Caki2 (cell line): Measurements from ENCODE around the gene MMP24OS. TPM values are rescaled to one million over a fixed set of nuclear protein-coding genes. Genes with fewer than 3 reads are reported as not detected.
A peak's percentile ranks its signal among the peaks of the same experiment; 100 is the strongest.
"Not testable (repeated sequence)": the region's sequence is repeated elsewhere in the genome, so short reads cannot be mapped to it uniquely, and the experiment has no call there.

Experiments
- DNase-seq: peaks from one replicate; pipeline ENCODE4 v3.0.0-alpha.2; 2015; ENCODE audit warnings: low read depth
- in situ Hi-C: cut with HindIII; loops from 2 replicates; pipeline ENCODE4 v1.10.0; 2016; ENCODE audit warnings: low sequenced_read_pairs, low pct_unique_long_range_greater_than_20kb, mixed read lengths
- total RNA-seq: library from RNA; depleted of rRNA; stranded (reverse); fragments of >200 nt; shearing (Covaris generic); gene quantifications from 2 replicates; pipeline ENCODE4 v1.2.3, GENCODE V29; 2014; ENCODE audit warnings: low replicate concordance; rRNA removed

MMP24OS gene
- total RNA-seq = 9.0 and 16.5 TPM in 2 replicates

- peak; percentile 94 for DNase-seq
- in situ Hi-C loops = no loop called here
Measured at GRCh38 chr20:35277531-35278395, at the start of gene MMP24OS. Gene MMP24OS (minus strand): TSS chr20:35278122. CDS start chr20:35277929, 193 bp downstream.

- DNase-seq = peak; percentile 92
- in situ Hi-C loops = no loop called here
Measured at GRCh38 chr20:35327074-35327976, 49.4 kb upstream of the MMP24OS start.

DNA sequence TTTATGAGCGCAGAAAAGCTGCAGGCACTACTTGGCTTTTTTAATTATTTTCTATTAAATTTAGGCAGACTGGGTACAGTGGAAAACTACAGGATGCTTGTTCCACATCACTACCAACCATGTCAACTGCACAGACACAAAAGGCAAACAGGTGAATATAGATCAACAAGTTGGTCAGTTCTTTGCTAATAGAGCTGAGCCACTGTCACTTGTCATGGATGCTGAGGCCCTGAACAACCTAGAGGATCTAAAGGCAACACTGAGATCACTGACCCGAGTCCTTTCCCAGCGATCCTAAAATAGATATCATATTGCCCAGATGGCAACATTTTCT is 48.8 kb upstream of the MMP24OS start:
- DNase-seq = no peak
- in situ Hi-C loops = no loop called here

GRCh38 chr20:35326021-35326739 is 48.3 kb upstream of the MMP24OS start:
- in situ Hi-C loops = no loop called here

DNA sequence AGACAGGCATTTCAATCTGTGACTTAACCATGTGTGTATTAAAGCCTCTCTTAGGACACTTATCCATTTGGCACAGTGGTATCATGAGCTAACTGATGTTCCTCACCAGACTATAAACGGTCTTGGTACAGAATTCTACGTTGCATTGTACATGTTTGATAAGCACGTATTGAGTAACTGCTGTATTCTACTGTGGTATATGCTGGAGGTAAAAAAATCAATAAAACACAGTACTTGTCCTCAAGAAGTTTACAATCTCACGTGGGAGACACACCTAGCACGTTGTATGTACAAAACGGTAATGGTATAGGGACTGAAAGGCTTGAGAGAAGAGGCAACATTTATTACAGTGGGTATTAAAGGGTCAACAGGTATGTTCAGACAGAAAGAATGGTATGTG is 47.5 kb upstream of the MMP24OS start:
- DNase-seq = no peak
- in situ Hi-C loops = no loop called here

More at GRCh38 chr20:35326021-35326739, 48.3 kb upstream of the MMP24OS start:
- DNase-seq = no peak

DNA sequence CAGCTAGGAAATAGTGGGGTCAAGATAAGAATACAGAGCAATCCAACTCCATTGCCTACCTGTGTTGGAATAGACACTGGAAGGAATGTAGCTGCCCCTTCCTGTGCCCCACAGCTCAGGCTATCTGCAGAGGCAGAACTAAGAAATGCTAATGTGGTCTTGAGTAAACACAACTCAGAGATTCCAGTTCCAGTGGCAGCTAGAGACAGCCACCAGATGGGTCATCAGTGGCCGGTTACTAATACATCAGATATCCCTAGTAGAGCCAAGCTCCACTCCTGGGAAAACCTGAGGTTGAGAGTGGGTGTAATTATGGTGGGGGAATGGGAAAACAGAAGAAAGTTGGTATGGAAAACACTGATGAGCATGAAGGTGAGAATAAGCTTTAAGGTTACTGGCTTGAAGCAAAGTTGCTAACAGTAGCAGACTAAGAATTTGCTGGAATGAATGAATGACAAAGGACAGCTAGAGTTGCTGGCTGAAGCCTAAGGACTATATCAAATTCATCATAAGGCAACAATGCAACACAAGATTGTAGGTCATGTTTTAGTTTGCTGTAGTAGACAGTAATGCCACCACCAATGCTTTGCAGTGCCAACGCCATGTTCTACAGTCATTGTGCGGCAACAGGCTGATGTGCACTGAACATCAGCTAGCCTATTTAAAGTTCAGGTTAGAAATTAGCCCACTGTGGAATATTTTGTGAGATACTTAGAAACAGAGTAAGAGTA is 42.6 kb upstream of the MMP24OS start:
- peak; percentile 83 for DNase-seq
- in situ Hi-C loops = no loop called here

GRCh38 chr20:35319871-35320197 is 41.9 kb upstream of the MMP24OS start:
- in situ Hi-C loops = no loop called here
- DNase-seq = peak; percentile 68

GRCh38 chr20:35319192-35319870 is 41.4 kb upstream of the MMP24OS start:
- DNase-seq = peak; percentile 60
- in situ Hi-C loops = no loop called here

DNA sequence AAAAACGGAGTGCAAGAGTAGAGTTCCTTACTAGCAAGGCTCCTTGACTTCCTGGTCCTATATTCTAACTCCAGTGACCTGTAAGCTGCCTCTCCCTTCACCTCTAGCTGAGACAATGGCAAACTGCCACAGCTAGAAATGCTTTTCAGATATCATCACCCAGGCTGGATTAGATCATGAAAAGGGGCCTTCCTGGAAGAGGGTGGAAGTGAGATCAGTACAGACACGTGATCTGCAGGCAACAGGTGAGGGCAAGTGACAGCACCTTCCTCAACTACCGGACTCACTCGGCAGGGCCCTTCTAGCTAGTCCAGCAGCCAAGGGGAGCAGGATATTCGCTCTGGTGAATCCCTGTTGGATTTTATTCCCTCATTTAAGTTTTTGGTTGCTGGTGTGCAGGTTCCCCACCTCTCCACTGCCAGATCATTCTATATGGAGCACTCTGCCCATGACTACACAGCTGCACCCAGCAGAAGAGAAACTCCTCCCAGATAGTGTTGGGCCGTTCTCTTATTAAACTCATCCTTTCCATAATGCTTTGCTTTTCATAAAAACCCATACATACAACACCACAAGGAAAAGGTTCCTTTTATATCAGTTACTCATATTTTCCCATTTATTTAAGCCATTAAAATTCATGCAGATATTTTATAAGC is 40.7 kb upstream of the MMP24OS start:
- peak; percentile 97 for DNase-seq
- in situ Hi-C loops = no loop called here

DNA sequence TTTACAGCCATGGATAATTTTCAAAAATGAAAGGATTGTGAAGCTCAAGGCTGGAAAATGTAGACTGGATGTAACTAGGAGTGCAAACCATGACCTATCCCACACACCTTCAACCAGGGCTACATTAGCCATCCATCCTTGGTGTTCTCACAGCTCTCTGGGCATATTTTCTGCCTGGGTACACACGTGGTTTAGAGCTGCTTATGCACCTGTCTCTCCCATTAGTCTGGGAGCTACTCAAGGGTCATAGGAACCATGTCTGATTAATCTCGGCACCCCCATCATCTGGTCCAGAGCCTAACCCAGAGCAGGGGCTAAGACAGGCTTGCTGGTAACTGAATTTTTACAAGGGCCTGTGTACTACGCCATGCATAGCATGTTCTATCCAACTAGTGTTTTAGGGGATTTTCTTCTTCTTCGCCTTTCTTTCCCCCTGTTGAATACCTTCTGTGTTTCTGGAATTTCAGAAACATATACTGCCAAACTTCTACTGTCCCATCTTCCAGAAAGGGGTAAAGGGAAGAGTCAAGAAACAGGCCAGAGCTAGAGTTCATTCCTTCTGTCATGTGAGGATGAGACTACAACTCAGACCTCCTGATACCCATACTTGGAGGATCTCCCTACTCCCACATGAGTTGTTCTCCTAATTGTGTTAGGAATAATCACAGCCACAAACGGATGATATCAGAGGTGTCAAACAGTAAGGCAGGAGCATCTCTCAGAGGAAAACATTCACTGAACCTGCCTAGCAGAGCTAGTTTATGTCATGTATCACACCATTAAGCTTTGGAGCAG is 39.7 kb upstream of the MMP24OS start:
- no peak for DNase-seq
- in situ Hi-C loops = no loop called here

DNA sequence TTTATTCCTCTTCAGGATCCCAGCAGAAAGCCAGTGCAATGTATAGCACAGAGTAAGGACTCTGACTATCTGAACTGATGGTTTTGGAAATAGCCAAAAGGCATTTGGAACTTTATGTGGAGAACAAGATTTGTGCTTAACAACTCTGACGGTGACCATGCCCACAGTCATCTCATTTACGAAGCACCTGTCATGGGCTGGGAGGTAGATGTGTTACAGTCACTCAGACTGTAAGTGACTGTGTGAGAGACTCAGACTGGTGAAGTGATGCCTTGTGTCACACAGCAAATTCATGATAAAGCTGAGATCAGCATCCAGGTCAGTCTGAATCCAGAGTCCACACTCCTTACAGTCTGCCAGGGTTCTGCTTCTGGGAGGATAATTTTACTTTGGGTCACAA is 38.2 kb upstream of the MMP24OS start:
- in situ Hi-C loops = no loop called here
- DNase-seq = no peak

GRCh38 chr20:35315632-35316020 is 37.7 kb upstream of the MMP24OS start:
- in situ Hi-C loops = not testable (repeated sequence)

DNA sequence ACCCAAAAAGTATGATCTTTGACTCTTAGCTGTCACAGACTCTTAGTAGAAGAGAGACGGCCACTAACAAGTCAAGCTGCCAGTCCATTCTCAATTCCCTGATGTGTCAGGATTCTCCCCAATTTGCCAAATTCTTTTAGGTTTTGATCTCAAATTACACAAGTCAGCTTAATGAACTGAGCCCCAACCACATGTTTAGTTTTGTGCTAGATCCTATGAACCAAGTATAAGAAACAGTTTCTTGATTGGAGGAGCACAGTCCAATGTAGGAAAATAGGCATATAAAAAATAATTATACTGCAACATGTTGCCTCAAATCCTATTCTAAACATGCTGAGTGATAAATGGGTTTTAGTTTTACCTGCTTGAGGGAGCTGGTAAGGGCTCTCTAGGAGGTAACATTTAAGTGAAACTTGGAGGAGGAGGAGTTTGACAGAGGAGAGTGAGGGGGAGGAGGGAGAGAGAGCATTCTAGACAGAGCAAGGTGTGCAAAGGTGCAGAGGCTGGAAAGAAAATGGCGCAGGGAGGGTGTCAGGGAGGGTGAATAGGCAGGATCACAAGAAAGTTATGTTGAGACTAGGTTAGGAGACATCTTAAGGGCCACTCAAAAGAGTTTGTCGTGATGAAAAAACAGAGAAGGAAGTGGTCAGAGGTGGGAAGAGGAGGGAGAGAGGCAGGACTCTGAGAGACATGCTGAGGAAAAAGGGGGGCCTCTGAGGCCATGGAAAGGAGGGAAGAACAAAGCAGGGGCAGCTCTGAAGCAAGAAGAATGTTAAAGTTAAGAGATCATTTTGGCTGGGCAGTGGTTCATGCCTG is 37.1 kb upstream of the MMP24OS start:
- no peak for DNase-seq

More at GRCh38 chr20:35315632-35316020, 37.7 kb upstream of the MMP24OS start:
- DNase-seq = not testable (repeated sequence)

GRCh38 chr20:35312318-35312717 is 34.4 kb upstream of the MMP24OS start:
- DNase-seq = peak; percentile 81
- in situ Hi-C loops = no loop called here

More for the DNA sequence above, 37.1 kb upstream of the MMP24OS start:
- in situ Hi-C loops = no loop called here

DNA sequence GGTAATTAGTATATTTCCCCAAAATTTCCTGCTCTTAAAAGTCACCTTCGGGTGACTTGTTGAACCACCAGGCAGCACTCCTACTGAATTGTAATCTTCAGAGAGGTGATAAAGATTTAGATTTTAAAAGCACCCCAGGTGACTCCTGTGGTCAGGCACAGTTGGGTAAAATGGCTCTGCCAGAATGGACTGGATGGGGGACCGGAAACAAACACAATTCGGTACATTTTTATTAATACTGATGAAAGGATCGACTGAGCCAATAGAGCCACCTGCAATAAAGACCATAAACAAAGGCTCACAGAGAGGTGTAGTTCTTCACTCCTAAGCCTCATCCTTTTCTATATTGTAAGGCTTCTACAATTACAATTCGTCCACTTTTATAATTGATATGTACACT is 33.9 kb upstream of the MMP24OS start:
- DNase-seq = no peak
- in situ Hi-C loops = no loop called here
